RWPE1 (cell line): ENCODE data around the gene TIMM10.

Experiments used
- CTCF ChIA-PET: fragments of 350-600 bp; sonication (Branson Sonifier 250); formaldehyde crosslinking; extraction: SDS; loops from one replicate; lab custom pipeline; 2021; lab: Yijun Ruan, JAX
- POLR2A ChIA-PET: fragments of 400-600 bp; formaldehyde crosslinking; extraction: SDS; loops from one replicate; lab custom pipeline; 2020; ENCODE audit warnings: antibody characterized with exemption; ENCODE audit not compliant: low non-redundant PET; lab: Yijun Ruan, JAX
- DNase-seq: peaks from one replicate; pipeline ENCODE4 v3.0.0; 2012; ENCODE audit warnings: low spot score
- H3K27ac ChIP-seq: fragments of 450-650 bp; 2 replicates; pipeline ENCODE4 v1.5.1; 2017
- TF ChIP-seq, protein P1 (sequence below): fragments of 450-650 bp; conservative IDR thresholded peaks from 2 replicates; pipeline ENCODE4 v1.5.1; 2017; ENCODE audit warnings: low read depth, mild to moderate bottlenecking

The TIMM10 gene

DNA sequence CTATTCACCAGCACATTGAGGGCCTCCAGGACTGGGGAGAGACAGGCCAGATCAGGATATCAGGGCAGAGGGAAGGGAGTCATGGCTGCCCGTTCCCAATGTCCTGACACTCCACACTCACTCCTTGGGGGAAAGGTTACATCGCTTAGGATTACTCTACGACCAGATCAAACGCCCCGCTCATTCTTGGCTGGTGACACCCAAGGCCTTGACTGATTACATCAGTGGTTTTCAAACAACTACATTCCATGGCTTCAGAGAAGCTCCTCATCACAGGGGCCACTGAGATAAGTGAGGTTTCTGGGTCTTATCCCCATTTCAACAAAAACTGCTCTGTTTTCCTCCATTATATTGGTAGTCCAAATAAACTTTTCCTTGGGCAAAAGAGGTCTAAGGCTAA lies 21.9 kb upstream of the TIMM10 start:
- no peak overlapping the region for H3K27ac ChIP-seq
- DNase-seq = no peak
- TF ChIP-seq, protein P1, sequence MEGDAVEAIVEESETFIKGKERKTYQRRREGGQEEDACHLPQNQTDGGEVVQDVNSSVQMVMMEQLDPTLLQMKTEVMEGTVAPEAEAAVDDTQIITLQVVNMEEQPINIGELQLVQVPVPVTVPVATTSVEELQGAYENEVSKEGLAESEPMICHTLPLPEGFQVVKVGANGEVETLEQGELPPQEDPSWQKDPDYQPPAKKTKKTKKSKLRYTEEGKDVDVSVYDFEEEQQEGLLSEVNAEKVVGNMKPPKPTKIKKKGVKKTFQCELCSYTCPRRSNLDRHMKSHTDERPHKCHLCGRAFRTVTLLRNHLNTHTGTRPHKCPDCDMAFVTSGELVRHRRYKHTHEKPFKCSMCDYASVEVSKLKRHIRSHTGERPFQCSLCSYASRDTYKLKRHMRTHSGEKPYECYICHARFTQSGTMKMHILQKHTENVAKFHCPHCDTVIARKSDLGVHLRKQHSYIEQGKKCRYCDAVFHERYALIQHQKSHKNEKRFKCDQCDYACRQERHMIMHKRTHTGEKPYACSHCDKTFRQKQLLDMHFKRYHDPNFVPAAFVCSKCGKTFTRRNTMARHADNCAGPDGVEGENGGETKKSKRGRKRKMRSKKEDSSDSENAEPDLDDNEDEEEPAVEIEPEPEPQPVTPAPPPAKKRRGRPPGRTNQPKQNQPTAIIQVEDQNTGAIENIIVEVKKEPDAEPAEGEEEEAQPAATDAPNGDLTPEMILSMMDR = no peak
- POLR2A ChIA-PET = no interaction called here
- CTCF ChIA-PET = interaction anchor here (0.7 kb wide), 1 partner anchor 92 kb away, joined by 7 read pairs; no protein-coding TSS in a partner anchor

DNA sequence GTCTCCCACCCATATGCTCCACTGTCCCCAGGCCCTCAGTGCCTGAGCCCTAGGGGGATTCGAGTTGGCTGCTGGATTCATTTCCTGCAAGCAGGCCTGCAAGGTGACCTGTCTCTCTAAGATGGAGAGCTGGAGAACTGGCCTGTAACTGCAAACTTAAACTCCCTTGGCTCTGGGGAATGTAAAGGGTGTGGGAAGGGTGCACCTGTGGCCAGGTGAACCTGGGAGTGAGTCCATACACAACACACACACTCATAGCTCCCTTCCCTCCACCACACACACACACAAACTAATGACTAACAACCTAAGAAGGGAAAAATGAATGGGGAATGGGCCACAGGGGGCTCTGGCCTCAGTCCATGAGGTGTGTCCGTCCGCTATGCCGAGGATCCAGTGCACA lies 21.4 kb upstream of the TIMM10 start:
- no peak overlapping the region for H3K27ac ChIP-seq
- TF ChIP-seq, protein P1 = no peak
- CTCF ChIA-PET = no interaction called here
- DNase-seq = no peak
- POLR2A ChIA-PET = no interaction called here

DNA sequence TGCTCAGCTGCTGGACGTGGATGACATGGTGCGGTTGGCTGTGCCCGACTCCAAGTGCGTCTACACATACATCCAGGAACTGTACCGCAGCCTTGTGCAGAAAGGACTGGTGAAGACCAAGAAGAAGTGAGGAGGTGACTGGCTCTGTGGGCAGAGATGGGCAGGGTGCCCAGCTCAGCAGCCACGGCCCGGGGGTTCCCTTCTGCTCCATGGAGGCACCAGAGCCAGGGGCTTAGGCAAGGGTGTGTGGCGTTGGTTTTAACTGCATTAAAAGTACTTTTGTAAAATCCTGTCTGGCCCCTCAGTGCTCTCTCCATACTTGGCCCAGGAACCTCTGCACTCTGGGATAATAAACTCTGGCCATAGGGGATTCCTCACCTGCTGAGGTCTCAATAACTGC lies 19.4 kb upstream of the TIMM10 start:
- CTCF ChIA-PET = interaction anchor here (0.5 to 1.3 kb wide), 3 partner anchors 18 to 174 kb away, joined by 3 read pairs; no protein-coding TSS in a partner anchor
- no peak for DNase-seq
- TF ChIP-seq, protein P1 = no peak
- H3K27ac ChIP-seq = no peak overlapping the region
- POLR2A ChIA-PET = no interaction called here

DNA sequence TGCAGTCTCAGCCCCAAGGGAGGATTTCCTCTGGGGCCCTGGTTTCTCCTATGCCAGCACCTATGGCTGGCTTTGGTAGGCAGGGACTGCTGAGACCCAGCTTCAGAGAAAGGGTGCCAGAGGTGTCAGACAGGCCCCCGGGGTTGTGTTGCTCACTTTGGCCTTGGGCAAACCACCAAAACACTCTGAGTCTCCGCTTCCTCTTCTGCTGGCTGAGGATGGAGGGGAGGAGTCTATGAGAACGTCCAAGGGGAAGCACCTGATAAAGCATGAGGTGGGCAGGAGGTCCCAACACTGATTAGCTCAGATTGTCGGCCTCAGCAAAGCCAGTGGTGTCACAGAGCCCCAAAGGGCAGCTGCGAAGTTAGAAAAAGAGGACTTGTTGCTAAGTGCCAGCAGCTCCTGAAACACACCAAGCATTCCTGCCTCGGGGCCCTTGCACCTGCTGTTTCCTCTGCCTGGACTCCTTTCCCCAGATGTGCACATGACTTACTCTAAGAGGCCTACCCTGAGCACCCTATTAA lies 17.4 kb upstream of the TIMM10 start:
- CTCF ChIA-PET = interaction anchor here (0.5 to 1.2 kb wide), 5 partner anchors 11 to 402 kb away, joined by 3 to 4 read pairs (median 4); partner anchors contain the start of gene RTN4RL2
- TF ChIP-seq, protein P1 = no peak
- no peak for DNase-seq
- POLR2A ChIA-PET = no interaction called here
- peak overlapping the region; percentile 17; the same call in 1 of the 2 replicates for H3K27ac ChIP-seq

DNA sequence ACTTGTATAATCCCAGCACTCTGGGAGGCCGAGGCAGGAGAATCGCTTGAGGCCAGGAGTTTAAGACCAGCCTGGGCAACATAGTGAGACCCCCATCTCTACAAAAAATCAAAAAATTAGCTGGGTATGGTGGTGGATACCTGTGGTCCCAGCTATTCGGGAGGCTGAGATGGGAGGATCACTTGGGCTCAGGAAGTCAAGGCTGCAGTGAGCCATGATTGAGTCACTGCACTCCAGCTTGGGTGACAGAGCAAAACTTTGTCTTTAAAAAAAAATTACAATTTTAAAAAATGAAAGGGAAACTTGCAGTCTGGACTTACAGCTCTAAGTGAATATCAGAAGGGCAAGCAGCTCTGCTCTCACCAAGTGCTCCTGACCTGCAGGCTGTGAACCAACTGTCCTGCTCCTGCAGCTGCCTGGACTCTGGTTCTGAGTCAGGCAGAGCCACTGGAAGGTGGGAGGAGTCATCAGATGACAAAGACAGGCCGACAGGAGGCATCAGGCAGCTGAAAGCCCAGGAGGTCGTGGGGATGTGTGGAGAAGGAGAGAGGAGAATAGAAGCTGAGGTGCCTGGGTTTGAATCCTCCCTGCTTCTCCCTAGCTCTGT lies 16.4 kb upstream of the TIMM10 start:
- POLR2A ChIA-PET = no interaction called here
- DNase-seq = no peak
- H3K27ac ChIP-seq = peak overlapping the region; percentile 17; the same call in 1 of the 2 replicates
- TF ChIP-seq, protein P1 = no peak
- CTCF ChIA-PET = interaction anchor here (0.5 to 1.2 kb wide), 8 partner anchors 12 to 390 kb away, joined by 3 to 5 read pairs (median 4); no protein-coding TSS in a partner anchor

DNA sequence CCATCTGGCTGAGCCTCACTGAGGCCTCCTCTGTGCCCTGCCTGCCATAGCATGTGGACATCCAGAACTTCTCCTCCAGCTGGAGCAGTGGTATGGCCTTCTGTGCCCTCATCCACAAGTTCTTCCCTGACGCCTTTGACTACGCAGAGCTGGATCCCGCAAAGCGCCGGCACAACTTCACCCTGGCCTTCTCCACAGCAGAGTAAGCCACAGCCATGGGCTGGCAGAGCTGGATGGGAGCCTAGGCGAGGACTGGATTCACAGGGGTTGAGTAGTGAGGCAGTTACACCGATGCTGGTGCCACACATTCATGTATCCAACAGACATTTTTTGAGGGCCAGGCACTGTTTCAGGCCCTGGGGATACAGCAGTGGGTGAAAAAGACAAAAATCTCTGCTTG lies 15.9 kb upstream of the TIMM10 start:
- ChIA-PET POLR2A (no interaction called here), CTCF (interaction anchor here (0.6 to 1.1 kb wide), 7 partner anchors 12 to 390 kb away, joined by 3 to 5 read pairs (median 4); no protein-coding TSS in a partner anchor)
- TF ChIP-seq, protein P1 = no peak
- H3K27ac ChIP-seq = peak overlapping the region; percentile 17; the same call in 1 of the 2 replicates
- DNase-seq = no peak
